Hepatocyte (in vitro differentiated cells): Measurements from ENCODE around the gene PLD2. TPM values are rescaled to one million over a fixed set of nuclear protein-coding genes. Genes with fewer than 3 reads are reported as not detected.

Experiments used
- DNase-seq: peaks from one replicate; pipeline ENCODE4 v3.0.0-alpha.2; 2016; ENCODE audit warnings: low spot score
- H2AFZ ChIP-seq: fragments of 200-600 bp; sonication (generic); 2 replicates; pipeline ENCODE4 v1.6.0; 2016; ENCODE audit warnings: antibody characterized with exemption, mild to moderate bottlenecking
- H3K27ac ChIP-seq: fragments of 200-600 bp; sonication (generic); 2 replicates; pipeline ENCODE4 v1.5.1; 2016; ENCODE audit warnings: mild to moderate bottlenecking
- H3K27me3 ChIP-seq: fragments of 200-600 bp; sonication (generic); 2 replicates; pipeline ENCODE4 v1.6.1; 2016
- H3K36me3 ChIP-seq: fragments of 200-600 bp; sonication (generic); replicated peaks from 2 replicates; pipeline ENCODE4 v1.5.1; 2016; ENCODE audit warnings: low read depth; ENCODE audit not compliant: insufficient read depth
- H3K4me1 ChIP-seq: fragments of 200-600 bp; sonication (generic); 2 replicates; pipeline ENCODE4 v1.5.1; 2016; ENCODE audit warnings: mild to moderate bottlenecking, moderate library complexity; ENCODE audit not compliant: insufficient read depth
- H3K4me2 ChIP-seq: fragments of 200-600 bp; sonication (generic); 2 replicates; pipeline ENCODE4 v1.6.0; 2016
- H3K4me3 ChIP-seq: fragments of 200-600 bp; sonication (generic); 2 replicates; pipeline ENCODE4 v1.5.1; 2016; ENCODE audit warnings: mild to moderate bottlenecking
- H3K79me2 ChIP-seq: fragments of 200-600 bp; sonication (generic); 2 replicates; pipeline ENCODE4 v1.6.0; 2017; ENCODE audit warnings: mild to moderate bottlenecking
- H3K9me2 ChIP-seq: fragments of 200-600 bp; sonication (generic); replicated peaks from 2 replicates; pipeline ENCODE4 v1.6.0; 2017; ENCODE audit warnings: mild to moderate bottlenecking; ENCODE audit not compliant: insufficient read depth
- H3K9me3 ChIP-seq: fragments of 200-600 bp; sonication (generic); 2 replicates; pipeline ENCODE4 v1.5.1; 2016; ENCODE audit warnings: low read depth, mild to moderate bottlenecking
- H4K20me1 ChIP-seq: fragments of 200-600 bp; sonication (generic); 2 replicates; pipeline ENCODE4 v1.6.0; 2016; ENCODE audit warnings: mild to moderate bottlenecking; ENCODE audit not compliant: insufficient read depth, poor library complexity, severe bottlenecking
- CTCF ChIP-seq: fragments of 200-600 bp; sonication (generic); IDR thresholded peaks from 2 replicates; pipeline ENCODE4 v1.5.1; 2016; ENCODE audit warnings: antibody characterized with exemption, mild to moderate bottlenecking; ENCODE audit not compliant: poor library complexity
- EZH2 ChIP-seq: fragments of 200-600 bp; sonication (generic); IDR thresholded peaks from 2 replicates; pipeline ENCODE4 v1.6.1; 2016; ENCODE audit warnings: antibody characterized with exemption, mild to moderate bottlenecking, borderline replicate concordance
- EZH2phosphoT487 ChIP-seq: fragments of 200-600 bp; sonication (generic); IDR thresholded peaks from one replicate; pipeline ENCODE4 v1.6.1; 2018; ENCODE audit warnings: antibody characterized with exemption, mild to moderate bottlenecking, low read depth, moderate library complexity; ENCODE audit not compliant: unreplicated experiment, severe bottlenecking
- WGBS: methylation state at CpG from one replicate; pipeline ENCODE4 v1.1.6; 2016; ENCODE audit warnings: low lambda C conversion rate; ENCODE audit errors: missing lambda C conversion rate; 5-methylcytosine and 5-hydroxymethylcytosine counted together
- polyA plus RNA-seq: library from polyadenylated mRNA; unstranded; fragments of >200 nt; fragmentation: Nextera tagmentation; extraction: Ambion mirVana; gene quantifications from 2 replicates; pipeline ENCODE4 v1.2.1, GENCODE V29; 2016
- total RNA-seq: library from RNA; depleted of rRNA; stranded (reverse); fragments of >200 nt; gene quantifications from 2 replicates; pipeline ENCODE4 v1.2.3, GENCODE V29; 2014

PLD2 gene
- total and polyA plus RNA-seq, 2 experiments from 2014 or later: 21.8 to 25.2 TPM

- Histone ChIP-seq H3K36me3 (no peaks in the 10 kb centered on the region), H3K9me2 (no peaks in the 10 kb centered on the region), H3K79me2 (peaks cover 85% of the 10 kb centered on the region), H3K4me1 (peaks cover 36% of the 10 kb centered on the region), H3K9me3 (no peaks in the 10 kb centered on the region), H4K20me1 (peaks cover 26% of the 10 kb centered on the region), H3K4me2 (peak overlapping the region; percentile 44), H3K27me3 (no peaks in the 10 kb centered on the region), H3K27ac (peak overlapping the region; percentile 81), H2AFZ (no peak overlapping the region), H3K4me3 (no peak overlapping the region)
- WGBS: 54% methylated on average over 5 of the region's 5 CpGs
- TF ChIP-seq CTCF (no peak), EZH2phosphoT487 (no peak)
- DNase-seq: peak; percentile 48
Measured at GRCh38 chr17:4849011-4849536, 42.1 kb downstream of the PLD2 start.

GRCh38 chr17:4850246-4850645, 43.3 kb downstream of the PLD2 start:
- Histone ChIP-seq H3K4me1 (peaks cover 38% of the 10 kb centered on the region), H2AFZ (no peak overlapping the region), H3K27me3 (no peaks in the 10 kb centered on the region), H3K36me3 (no peaks in the 10 kb centered on the region), H3K9me2 (no peaks in the 10 kb centered on the region), H3K4me3 (no peak overlapping the region), H3K27ac (peak overlapping the region; percentile 81), H4K20me1 (peaks cover 26% of the 10 kb centered on the region), H3K4me2 (no peak overlapping the region), H3K9me3 (no peaks in the 10 kb centered on the region), H3K79me2 (peaks cover 74% of the 10 kb centered on the region)
- 73% methylated on average over 2 of the region's 2 CpGs for WGBS
- DNase-seq: peak; percentile 39
- no peak for TF ChIP-seq CTCF
- no peak for TF ChIP-seq EZH2phosphoT487
- TF ChIP-seq EZH2: no peak

GRCh38 chr17:4851084-4851483, 44.1 kb downstream of the PLD2 start:
- peaks cover 69% of the 10 kb centered on the region for H3K79me2 ChIP-seq
- peak overlapping the region; percentile 1 for H3K4me2 ChIP-seq
- 73% methylated on average over 3 of the region's 3 CpGs for WGBS

More at GRCh38 chr17:4851084-4851483, 44.1 kb downstream of the PLD2 start:
- DNase-seq: no peak
- H3K9me2 ChIP-seq: no peaks in the 10 kb centered on the region
- no peak overlapping the region for H2AFZ ChIP-seq
- H3K4me3 ChIP-seq: no peak overlapping the region
- no peaks in the 10 kb centered on the region for H3K27me3 ChIP-seq
- TF ChIP-seq EZH2 (no peak), EZH2phosphoT487 (no peak), CTCF (no peak)
- H3K9me3 ChIP-seq: no peaks in the 10 kb centered on the region
- H3K4me1 ChIP-seq: peaks cover 38% of the 10 kb centered on the region
- H4K20me1 ChIP-seq: peaks cover 17% of the 10 kb centered on the region
- H3K36me3 ChIP-seq: no peaks in the 10 kb centered on the region
- peak overlapping the region; percentile 81 for H3K27ac ChIP-seq
